Measurements from ENCODE around the gene BAK1.

The BAK1 gene

DNA sequence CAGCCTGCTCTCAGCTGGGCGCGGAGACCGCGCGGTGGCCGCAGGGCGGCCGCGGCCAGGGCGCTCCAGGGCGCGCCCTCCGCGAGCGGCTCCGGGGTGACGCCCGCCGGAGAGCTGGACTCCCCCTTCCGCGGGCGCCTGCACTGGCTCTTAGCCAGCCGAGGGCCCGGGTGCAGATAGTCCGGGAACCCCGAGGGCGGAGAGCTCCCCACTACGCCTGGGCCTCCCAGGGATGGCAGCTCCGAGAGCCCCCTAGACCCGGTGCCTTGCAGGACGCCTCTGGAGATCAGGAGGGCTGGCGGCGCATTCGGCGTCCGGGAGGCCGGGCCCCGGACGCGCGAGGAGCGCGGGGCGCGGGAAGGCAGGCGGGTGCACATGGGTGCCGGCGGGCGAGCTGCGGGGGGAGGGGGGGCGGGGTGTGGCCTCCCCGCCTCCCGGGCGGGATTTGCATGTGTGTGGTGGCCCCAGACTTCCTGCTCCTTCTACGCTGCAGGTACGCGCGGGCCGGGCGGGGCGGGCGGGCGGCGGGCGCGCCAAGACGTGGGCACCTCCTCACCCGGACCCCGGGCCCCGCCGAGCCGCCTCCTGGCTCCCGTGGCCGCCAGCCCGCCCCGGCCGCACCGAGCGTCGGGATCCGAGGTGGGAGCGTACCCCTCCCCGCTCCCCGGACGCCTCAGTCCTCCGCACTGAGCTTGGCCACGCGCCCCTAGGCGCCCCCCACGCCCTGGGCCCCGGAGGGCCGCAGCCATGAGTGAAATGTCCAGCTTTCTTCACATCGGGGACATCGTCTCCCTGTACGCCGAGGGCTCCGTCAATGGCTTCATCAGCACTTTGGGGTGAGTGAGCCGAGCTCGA, 41.0 kb upstream of the BAK1 start, which contains the start of gene ITPR3:
Gene ITPR3, plus strand, starts transcription at position 467 of the 855 bp plus-strand sequence. Its CDS starts 281 bp downstream, at position 748.
- Histone ChIP-seq H4K20me1 (peaks cover 0 to 43% (median 29%) of the 10 kb centered on the region in 11 experiments; a peak in 18 of 22 replicates), H3K36me3 (peaks cover 0 to 20% (median 5%) of the 10 kb centered on the region in 11 experiments; a peak in 5 of 22 replicates), H3K9ac (peak within 1 kb of the TSS; percentile 71 to 91 (median 82)), H3K4me1 (peaks cover 10 to 77% (median 60%) of the 10 kb centered on the region in 10 experiments), H3K4me2 (peak within 1 kb of the TSS; percentile 93 to 100 (median 98)), H3K27me3 (peaks cover 3 to 17% (median 11%) of the 10 kb centered on the region in 11 experiments; a peak in 11 of 22 replicates), H3K4me3 (peak within 1 kb of the TSS; percentile 60 to 85 (median 79)), H3K27ac (peak within 1 kb of the TSS; percentile 46 to 94 (median 85); a peak in 21 of 22 replicates), H3K9me3 (replicated peaks in 1 of 11) (no peaks in the 10 kb centered on the region)
- TF ChIP-seq Cebpa-rat (IDR thresholded peaks at IDR 0.05), result no peak; a peak in 2 of 22 replicates

DNA sequence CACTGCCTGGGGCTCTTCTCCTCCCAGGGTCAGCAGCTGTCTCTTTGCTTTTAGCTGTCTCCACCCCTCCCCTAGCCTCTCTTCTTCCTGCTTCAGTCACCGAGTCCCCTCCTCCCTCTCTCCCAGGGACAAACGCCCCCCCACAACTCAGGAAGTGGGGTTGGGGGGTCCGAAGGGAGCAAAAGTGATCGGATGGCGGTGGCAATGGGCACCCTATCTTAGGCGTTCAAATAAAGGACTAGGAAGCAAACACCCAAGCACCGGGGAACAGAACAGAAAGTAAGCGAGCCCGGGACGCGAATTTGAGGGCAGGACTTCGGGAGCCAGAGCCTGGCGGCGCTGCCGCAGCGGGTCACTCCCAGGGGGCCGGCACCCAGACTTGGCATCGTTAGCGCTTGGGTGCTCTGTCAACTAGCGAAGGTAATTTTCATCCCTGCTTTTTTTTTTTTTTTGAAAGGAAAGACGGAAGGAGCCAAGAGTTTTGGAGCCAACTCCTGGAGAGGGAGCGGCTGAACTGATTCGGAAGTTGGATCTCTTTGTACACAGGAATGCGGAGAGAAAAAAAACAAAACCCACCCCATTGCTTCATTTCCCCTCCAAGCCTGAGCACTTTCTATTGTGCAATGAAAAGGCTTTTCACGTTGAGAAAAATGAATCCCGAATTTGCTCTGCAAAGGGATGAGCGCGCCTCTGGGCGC, 40.2 kb upstream of the BAK1 start:
- Histone ChIP-seq H3K9me3 (replicated peaks in 1 of 11) (no peaks in the 10 kb centered on the region), H3K4me3 (peak overlapping the region; percentile 60 to 85 (median 79)), H3K27me3 (peaks cover 3 to 17% (median 11%) of the 10 kb centered on the region in 11 experiments; a peak in 11 of 22 replicates), H3K36me3 (peaks cover 0 to 15% (median 5%) of the 10 kb centered on the region in 11 experiments; a peak in 4 of 22 replicates), H4K20me1 (peaks cover 0 to 36% (median 22%) of the 10 kb centered on the region in 11 experiments; a peak in 17 of 22 replicates), H3K4me1 (peaks cover 10 to 79% (median 61%) of the 10 kb centered on the region in 10 experiments), H3K27ac (peak overlapping the region; percentile 46 to 94 (median 85); a peak in 21 of 22 replicates), H3K9ac (peak overlapping the region; percentile 70 to 91 (median 82)), H3K4me2 (peak overlapping the region; percentile 84 to 100 (median 98))
- TF ChIP-seq Cebpa-rat (IDR thresholded peaks at IDR 0.05), result peak in 9 of 11 experiments; percentile 26 to 97 (median 84); a peak in 17 of 22 replicates

DNA sequence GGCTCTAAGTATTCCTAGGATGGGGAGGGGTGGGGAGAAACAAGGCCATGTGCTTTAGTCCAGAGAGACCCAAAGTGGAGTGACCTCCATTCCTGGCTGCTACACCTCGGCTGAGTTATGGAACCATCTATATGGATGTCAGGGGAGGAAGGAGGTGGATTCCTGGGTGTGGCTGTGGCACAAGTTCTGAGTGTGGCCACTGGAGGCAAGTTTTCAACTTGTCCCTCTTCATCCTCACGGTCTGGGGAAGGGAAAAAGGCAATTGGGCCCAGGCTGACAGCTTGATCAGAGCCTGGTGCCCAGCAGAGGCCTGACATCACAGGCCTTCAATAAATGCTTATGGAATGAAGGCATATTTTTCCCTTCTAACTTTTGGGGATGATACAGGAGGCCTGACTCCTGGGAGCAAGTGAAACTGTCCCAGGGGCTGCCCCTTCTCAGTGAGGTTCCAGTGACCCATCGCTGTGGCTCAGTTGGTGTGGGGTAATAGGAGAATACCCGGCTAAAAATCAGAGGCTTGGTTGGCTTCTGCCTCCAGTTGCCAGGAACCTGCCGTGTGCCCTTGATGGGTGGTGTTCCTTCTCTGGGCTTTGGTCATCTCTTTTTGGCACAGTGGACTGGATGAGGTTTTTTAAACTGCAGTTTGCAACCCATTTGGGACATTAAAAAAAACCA, 39.2 kb upstream of the BAK1 start:
- H3K4me3 ChIP-seq, result peak overlapping the region in 7 of 10 experiments; percentile 78 to 85 (median 80); a peak in 12 of 20 replicates
- peaks cover 0 to 25% (median 20%) of the 10 kb centered on the region in 11 experiments; a peak in 17 of 22 replicates for H4K20me1 ChIP-seq
- H3K4me1 ChIP-seq, result peaks cover 10 to 74% (median 59%) of the 10 kb centered on the region in 10 experiments
- H3K27ac ChIP-seq, result peak overlapping the region in 9 of 11 experiments; percentile 81 to 94 (median 87); a peak in 18 of 22 replicates
- peak overlapping the region; percentile 84 to 100 (median 98) for H3K4me2 ChIP-seq
- H3K9ac ChIP-seq, result peak overlapping the region in 9 of 11 experiments; percentile 78 to 91 (median 82); a peak in 17 of 22 replicates
- H3K36me3 ChIP-seq, result peaks cover 0 to 11% (median under 1%) of the 10 kb centered on the region in 11 experiments; a peak in 4 of 22 replicates
- peaks cover 3 to 17% (median 11%) of the 10 kb centered on the region in 11 experiments; a peak in 11 of 22 replicates for H3K27me3 ChIP-seq
- no peaks in the 10 kb centered on the region for H3K9me3 ChIP-seq (replicated peaks in 1 of 11)
- no peak for TF ChIP-seq Cebpa-rat (IDR thresholded peaks at IDR 0.05)

DNA sequence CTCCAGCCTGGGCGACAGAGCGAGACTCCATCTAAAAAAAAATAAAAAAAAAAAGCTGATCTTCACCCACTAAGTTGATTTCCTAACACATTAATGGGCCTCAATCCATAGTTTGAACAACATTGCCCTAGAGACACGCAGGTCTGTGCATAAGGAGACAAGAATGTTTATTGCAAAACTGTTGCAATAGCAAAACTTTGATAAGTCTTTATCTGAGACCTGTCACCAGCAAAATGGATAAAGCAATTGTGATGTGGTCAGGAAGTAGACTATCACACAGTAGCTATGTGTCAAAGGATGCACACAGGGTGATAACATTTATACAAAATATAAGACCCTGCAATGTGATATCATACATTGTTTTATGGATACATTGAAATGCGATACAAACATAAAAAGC, 36.8 kb upstream of the BAK1 start:
- peaks cover 3 to 7% (median 7%) of the 10 kb centered on the region in 11 experiments; a peak in 11 of 22 replicates for H3K27me3 ChIP-seq
- no peak overlapping the region for H3K4me3 ChIP-seq
- H3K27ac ChIP-seq, result no peak overlapping the region
- H3K36me3 ChIP-seq, result no peaks in the 10 kb centered on the region
- peaks cover 0 to 5% (median 0%) of the 10 kb centered on the region in 11 experiments; a peak in 2 of 22 replicates for H3K9me3 ChIP-seq (replicated peaks in 1 of 11)
- no peak for TF ChIP-seq Cebpa-rat (IDR thresholded peaks at IDR 0.05)
- H3K4me1 ChIP-seq, result peaks cover 10 to 70% (median 47%) of the 10 kb centered on the region in 10 experiments
- H3K9ac ChIP-seq, result no peak overlapping the region
- H3K4me2 ChIP-seq, result peak overlapping the region in 4 of 11 experiments; percentile 15 to 38 (median 30); a peak in 5 of 22 replicates
- H4K20me1 ChIP-seq, result peaks cover 0 to 2% (median under 1%) of the 10 kb centered on the region in 11 experiments; a peak in 6 of 22 replicates

DNA sequence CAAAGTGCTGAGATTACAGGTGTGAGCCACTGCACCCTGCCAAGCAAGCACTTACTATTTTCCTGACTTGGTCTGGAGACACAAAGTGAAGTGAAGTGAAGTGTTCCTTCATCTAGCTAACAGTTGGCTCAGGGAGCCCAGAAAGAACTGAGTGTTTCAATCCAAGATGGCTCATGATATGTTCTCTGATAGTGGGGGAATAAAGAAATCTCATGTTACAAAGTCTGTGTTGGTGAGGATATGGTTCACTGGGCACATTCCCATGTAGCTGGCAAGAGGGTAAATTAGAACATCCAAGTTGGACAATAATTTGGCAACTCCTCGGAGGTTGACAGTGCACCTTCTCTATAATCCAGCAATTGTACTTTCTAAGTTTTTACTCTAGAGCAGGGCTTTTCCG, 36.0 kb upstream of the BAK1 start:
- no peak overlapping the region; a peak in 1 of 22 replicates for H3K27ac ChIP-seq
- H4K20me1 ChIP-seq, result no peaks in the 10 kb centered on the region
- peaks cover 0 to 5% (median 0%) of the 10 kb centered on the region in 11 experiments; a peak in 2 of 22 replicates for H3K9me3 ChIP-seq (replicated peaks in 1 of 11)
- H3K4me2 ChIP-seq, result peak overlapping the region in 5 of 11 experiments; percentile 8 to 38 (median 25); a peak in 6 of 22 replicates
- TF ChIP-seq Cebpa-rat (IDR thresholded peaks at IDR 0.05), result no peak
- no peak overlapping the region for H3K9ac ChIP-seq
- H3K27me3 ChIP-seq, result no peaks in the 10 kb centered on the region; a peak in 1 of 22 replicates
- H3K36me3 ChIP-seq, result no peaks in the 10 kb centered on the region
- peaks cover 10 to 73% (median 45%) of the 10 kb centered on the region in 10 experiments for H3K4me1 ChIP-seq
- no peak overlapping the region for H3K4me3 ChIP-seq

DNA sequence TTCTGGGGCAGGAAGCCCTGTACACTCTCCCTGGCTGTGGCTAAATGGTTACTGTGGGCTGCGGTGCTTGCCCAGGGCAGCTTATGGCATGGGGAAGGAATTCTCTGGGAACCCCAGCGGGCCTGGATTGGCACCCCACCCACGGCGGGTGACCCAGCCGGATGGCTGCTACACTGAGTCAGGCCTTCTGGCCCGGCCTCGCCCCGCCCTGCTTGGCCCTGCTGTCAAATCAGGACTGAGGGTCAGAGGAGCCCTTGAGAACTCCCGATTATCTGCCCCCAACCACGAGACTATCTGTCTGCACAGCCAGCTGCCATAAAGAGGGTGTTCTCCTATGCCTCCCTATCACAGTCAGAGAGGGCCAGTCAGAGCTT, 33.7 kb upstream of the BAK1 start:
- Histone ChIP-seq H3K4me1 (peaks cover 11 to 80% (median 56%) of the 10 kb centered on the region in 10 experiments), H3K27me3 (no peaks in the 10 kb centered on the region), H3K4me2 (peak overlapping the region in 4 of 11 experiments; percentile 4 to 20 (median 18); a peak in 2 of 22 replicates), H3K4me3 (no peak overlapping the region), H3K9me3 (replicated peaks in 1 of 11) (peaks cover 0 to 5% (median 0%) of the 10 kb centered on the region in 11 experiments; a peak in 2 of 22 replicates), H3K9ac (no peak overlapping the region), H3K36me3 (no peaks in the 10 kb centered on the region), H3K27ac (no peak overlapping the region), H4K20me1 (no peaks in the 10 kb centered on the region)
- TF ChIP-seq Cebpa-rat (IDR thresholded peaks at IDR 0.05), result no peak

DNA sequence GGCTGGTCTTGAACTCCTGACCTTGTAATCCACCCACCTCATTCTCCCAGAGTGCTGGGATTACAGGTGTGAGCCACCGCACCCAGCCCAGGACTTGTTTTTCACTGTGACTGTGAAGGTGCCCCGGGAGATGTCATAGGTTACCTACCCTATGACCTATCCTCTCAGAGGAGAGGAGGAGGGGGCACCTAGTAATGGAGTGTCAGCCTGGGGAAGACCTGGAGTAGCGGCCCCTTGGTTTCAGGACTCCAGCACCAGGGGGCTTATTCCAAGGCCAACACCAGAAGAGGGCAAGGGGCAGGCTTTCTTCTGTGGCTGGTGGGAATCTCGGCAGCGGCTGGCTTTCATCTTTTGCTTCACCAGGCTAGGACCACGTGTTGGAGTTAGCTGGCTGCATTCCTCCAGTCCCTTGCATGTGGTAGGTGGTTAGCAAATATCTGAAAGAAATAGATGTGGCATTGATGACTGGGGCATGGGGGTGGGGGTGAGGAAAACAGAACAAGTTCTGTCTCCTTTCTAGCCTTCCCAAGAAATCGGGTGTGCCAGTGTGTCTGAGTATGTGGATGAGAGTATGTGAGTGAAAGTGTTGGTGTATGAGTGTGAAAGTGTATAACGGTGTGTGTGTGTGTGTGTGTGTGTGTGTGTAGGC, 33.2 kb upstream of the BAK1 start:
- Histone ChIP-seq H3K4me1 (peaks cover 10 to 80% (median 56%) of the 10 kb centered on the region in 10 experiments), H3K9ac (no peak overlapping the region), H3K9me3 (replicated peaks in 1 of 11) (peaks cover 0 to 5% (median 0%) of the 10 kb centered on the region in 11 experiments; a peak in 2 of 22 replicates), H3K36me3 (no peaks in the 10 kb centered on the region), H3K4me3 (no peak overlapping the region), H3K27me3 (no peaks in the 10 kb centered on the region), H4K20me1 (no peaks in the 10 kb centered on the region), H3K27ac (no peak overlapping the region), H3K4me2 (peak overlapping the region in 7 of 11 experiments; percentile 16 to 35 (median 23); a peak in 7 of 22 replicates)
- no peak for TF ChIP-seq Cebpa-rat (IDR thresholded peaks at IDR 0.05)
